HUDEP-2 (cell line): ENCODE results near the gene RECK.

ENCODE experiments used
- DNase-seq, 76 experiments: peaks; one replicate each; lab custom pipeline; 2025; ENCODE audit not compliant: unreplicated experiment in 76 of 76; lab: John Stamatoyannopoulos, UW

The RECK gene

GRCh38 chr9:36025746-36026145, 11.0 kb upstream of the RECK start:
- no peak for DNase-seq

DNA sequence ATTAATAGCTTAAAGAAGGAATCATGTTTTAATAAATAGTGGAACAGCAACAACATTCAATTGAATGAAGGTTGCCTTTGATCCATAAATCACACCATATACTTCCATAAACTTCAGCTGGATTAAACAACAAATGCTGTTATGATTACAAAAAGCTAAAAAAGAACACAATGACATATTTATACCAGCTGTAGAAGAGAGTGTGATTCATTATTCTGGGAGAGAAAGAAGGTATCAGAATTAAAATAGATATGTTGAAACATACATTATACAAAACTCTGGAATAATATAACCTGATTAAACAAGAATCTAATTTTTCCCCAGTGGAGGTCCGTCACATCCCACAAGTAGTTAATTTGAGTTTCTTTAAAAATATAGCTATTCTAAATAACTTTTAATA, 7.5 kb upstream of the RECK start:
- DNase-seq = no peak

- DNase-seq = no peak
Observed at GRCh38 chr9:36029765-36030528, 6.8 kb upstream of the RECK start.

DNA sequence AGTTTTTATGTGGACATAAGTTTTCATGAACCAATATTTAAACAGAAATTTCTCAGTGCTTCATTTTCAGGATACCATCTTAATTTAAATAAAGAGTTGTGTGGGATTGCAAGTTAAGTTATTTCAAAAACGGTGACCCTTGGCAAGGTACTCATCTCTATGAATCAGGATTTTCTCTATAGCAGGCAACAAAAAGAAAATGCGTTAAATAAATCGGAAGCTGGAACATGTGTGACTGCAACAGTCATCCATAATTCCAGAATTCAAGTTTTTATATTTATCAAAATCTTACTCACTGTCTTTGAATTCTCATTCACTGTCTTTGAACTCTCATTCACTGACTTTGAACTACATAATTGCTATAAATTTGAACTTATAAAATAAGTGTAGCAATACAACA, 5.8 kb upstream of the RECK start:
- no peak for DNase-seq

- no peak for DNase-seq
Observed at GRCh38 chr9:36031774-36032555, 4.7 kb upstream of the RECK start.

DNA sequence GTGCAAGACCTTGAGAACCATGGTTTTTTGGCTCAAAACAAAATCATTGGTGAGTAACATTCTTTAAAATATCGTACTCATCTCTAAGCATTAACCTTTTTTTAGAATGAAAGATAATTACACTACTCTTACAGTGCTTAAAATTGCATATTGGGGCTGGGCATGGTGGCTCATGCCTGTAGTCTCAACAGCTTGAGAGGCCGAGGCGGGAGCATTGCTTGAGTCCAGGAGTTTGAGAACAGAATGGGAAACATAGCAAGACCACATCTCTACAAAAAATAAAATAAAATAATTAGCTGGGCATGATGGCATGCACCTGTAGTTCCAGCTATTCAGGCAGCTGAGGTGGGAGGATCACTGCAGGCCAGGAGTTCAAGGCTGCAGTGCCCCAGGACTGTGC, 2.9 kb upstream of the RECK start:
- no peak for DNase-seq

DNA sequence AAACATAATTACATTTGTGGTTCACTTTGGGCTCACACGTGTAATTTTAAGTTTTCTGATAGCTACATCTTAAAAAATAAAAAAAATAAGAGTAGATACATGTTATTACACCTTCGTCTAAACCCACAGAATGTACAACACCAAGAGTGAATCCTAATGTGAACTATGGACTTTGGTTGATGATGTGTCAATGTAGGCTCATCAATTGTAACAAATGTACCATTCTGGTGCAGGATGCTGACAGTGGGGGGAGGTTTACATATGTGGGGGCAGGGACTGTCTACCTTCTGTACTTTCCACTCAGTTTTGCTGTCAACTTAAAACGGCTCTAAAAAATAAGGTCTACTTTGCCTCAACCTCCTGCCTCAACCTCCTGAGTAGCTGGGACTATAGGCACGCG, 2.5 kb upstream of the RECK start:
- no peak for DNase-seq

GRCh38 chr9:36035006-36035405, 1.7 kb upstream of the RECK start:
- no peak for DNase-seq

- DNase-seq = no peak
Observed at GRCh38 chr9:36036253-36036779, 397 bp upstream of the RECK start.

- DNase-seq = no peak
Observed at GRCh38 chr9:36037549-36038122, 923 bp downstream of the RECK start.

- DNase-seq = no peak
Observed at GRCh38 chr9:36039121-36039520, 2.4 kb downstream of the RECK start.

- no peak for DNase-seq
Observed at GRCh38 chr9:36039696-36040095, 3.0 kb downstream of the RECK start.

GRCh38 chr9:36040271-36040925, 3.7 kb downstream of the RECK start:
- DNase-seq = no peak

GRCh38 chr9:36041506-36041905, 4.8 kb downstream of the RECK start:
- DNase-seq = no peak

DNA sequence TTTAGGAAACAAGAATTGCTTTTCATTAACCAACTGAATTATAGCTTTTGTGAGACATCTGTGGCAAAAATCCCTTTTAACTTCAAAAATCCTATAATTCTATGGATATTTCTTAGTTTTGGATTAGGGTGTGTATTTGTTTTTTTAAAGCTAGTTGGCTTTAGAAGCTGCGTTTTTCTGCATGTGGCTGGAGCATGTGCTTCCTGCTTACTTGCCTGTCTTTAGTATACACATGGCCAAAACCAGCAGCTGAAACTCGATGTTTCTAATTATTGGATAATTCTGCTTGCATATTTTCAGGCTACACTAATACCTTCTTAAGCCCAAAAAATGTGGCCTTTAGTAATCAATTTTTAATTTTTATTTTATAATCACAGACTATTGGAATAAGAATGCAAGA, 8.9 kb downstream of the RECK start:
- DNase-seq = no peak

DNA sequence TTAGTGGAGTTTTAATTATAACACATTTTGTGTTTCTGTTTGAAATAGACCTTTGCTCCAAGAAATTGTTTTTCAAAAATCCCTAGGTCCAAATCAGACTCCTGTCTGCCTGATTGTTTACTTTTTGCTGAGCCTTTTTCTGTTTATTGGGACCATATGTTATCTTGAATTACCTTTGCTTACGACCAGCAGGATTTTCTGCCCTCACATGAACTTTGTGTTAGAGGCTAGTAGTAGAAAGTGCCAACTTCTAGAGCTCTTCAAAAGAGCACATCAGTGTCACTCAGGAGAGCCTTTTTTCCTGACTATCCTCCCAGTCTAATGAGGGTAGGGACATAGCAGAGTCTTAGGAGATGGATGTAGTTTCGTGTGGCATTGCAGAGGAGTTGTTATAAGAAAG, 10.2 kb downstream of the RECK start:
- DNase-seq = no peak

- no peak for DNase-seq
Observed at GRCh38 chr9:36049408-36049807, 12.7 kb downstream of the RECK start.

GRCh38 chr9:36050476-36050875, 13.8 kb downstream of the RECK start:
- no peak for DNase-seq

DNA sequence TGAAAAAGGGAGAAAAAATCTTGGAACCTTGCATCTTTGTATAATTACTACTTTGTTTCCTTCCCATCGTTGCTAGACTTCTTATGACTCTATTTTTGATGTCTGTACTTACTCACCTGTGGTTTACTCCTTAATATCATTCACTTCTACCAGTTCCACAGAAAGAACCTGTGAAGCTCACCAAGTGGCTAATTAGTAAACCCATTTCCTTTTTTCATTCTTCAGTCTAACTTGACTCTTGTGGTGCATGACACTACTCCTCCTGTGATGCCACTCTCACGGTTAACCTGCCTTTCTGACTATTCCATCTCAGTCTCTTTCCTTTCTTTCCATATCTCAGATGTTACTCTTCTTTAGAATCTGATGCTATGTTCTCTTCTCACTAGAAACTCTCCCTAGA, 14.6 kb downstream of the RECK start:
- no peak for DNase-seq

- DNase-seq = no peak
Observed at GRCh38 chr9:36053971-36054370, 17.3 kb downstream of the RECK start.

DNA sequence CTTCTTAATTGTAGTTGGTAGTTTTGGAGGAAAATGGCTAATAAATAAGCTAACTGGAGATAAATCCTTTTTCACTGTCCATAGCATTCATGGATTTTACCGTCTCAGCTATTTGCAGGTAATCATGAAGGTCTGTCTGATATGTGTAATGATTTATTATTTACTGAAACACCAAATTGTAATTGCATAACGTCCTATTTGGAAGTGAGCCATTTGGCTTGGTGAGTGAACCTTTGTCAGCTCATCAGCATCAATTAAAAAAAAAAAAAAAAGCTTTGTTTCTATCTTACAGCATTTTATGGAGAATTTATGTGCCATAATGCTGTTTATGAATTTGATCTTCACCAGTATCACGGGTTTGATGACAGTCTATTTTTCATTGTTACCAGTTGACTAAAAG, 20.2 kb downstream of the RECK start:
- no peak for DNase-seq
